Ishikawa (cell line): ENCODE measurements around the gene MVD.

Experiments used
- CEBPB ChIP-seq: IDR thresholded peaks from 2 replicates; pipeline ENCODE4 v1.6.1; 2012
- CREB1 ChIP-seq: IDR thresholded peaks from 2 replicates; pipeline ENCODE4 v1.6.1; 2012; ENCODE audit warnings: low read depth
- EGR1 ChIP-seq: IDR thresholded peaks from 2 replicates; pipeline ENCODE4 v1.6.1; 2012
- EP300 ChIP-seq: IDR thresholded peaks from 2 replicates; pipeline ENCODE4 v1.6.1; 2012; ENCODE audit warnings: borderline replicate concordance
- FOXM1 ChIP-seq: IDR thresholded peaks from 2 replicates; pipeline ENCODE4 v1.6.1; 2012; ENCODE audit warnings: low read depth, borderline replicate concordance
- MAX ChIP-seq: IDR thresholded peaks from 2 replicates; pipeline ENCODE4 v1.6.1; 2012
- NFIC ChIP-seq: IDR thresholded peaks from 2 replicates; pipeline ENCODE4 v1.6.1; 2012
- RAD21 ChIP-seq: IDR thresholded peaks from 2 replicates; pipeline ENCODE4 v1.6.1; 2012; ENCODE audit warnings: low read depth
- REST ChIP-seq: IDR thresholded peaks from 2 replicates; pipeline ENCODE4 v1.6.1; 2012; ENCODE audit warnings: low read depth, mild to moderate bottlenecking
- TAF1 ChIP-seq: IDR thresholded peaks from 2 replicates; pipeline ENCODE4 v1.6.1; 2012; ENCODE audit warnings: low read depth, mild to moderate bottlenecking
- TCF12 ChIP-seq: IDR thresholded peaks from 2 replicates; pipeline ENCODE4 v1.6.1; 2012; ENCODE audit warnings: low read depth
- TEAD4 ChIP-seq: IDR thresholded peaks from 2 replicates; pipeline ENCODE4 v1.6.1; 2012
- USF1 ChIP-seq: IDR thresholded peaks from 2 replicates; pipeline ENCODE4 v1.6.1; 2012
- YY1 ChIP-seq: IDR thresholded peaks from 2 replicates; pipeline ENCODE4 v1.6.1; 2012; ENCODE audit warnings: low read depth
- ZBTB7A ChIP-seq: IDR thresholded peaks from 2 replicates; pipeline ENCODE4 v1.6.1; 2012; ENCODE audit warnings: low read depth

Gene MVD

GRCh38 chr16:88695753-88696152 is 32.9 kb upstream of the MVD start:
- no peak for TF ChIP-seq MAX
- no peak for TF ChIP-seq TEAD4
- TF ChIP-seq RAD21, result no peak
- no peak for TF ChIP-seq NFIC
- no peak for TF ChIP-seq ZBTB7A
- TF ChIP-seq TAF1, result no peak
- no peak for TF ChIP-seq EGR1
- TF ChIP-seq TCF12, result no peak
- no peak for TF ChIP-seq REST
- no peak for TF ChIP-seq USF1
- TF ChIP-seq CREB1, result no peak
- no peak for TF ChIP-seq YY1
- no peak for TF ChIP-seq CEBPB
- TF ChIP-seq FOXM1, result no peak

GRCh38 chr16:88695218-88695617 is 32.3 kb upstream of the MVD start:
- no peak for TF ChIP-seq FOXM1
- TF ChIP-seq TAF1, result no peak
- TF ChIP-seq CEBPB, result no peak
- no peak for TF ChIP-seq YY1
- TF ChIP-seq NFIC, result no peak
- TF ChIP-seq MAX, result no peak
- TF ChIP-seq CREB1, result no peak
- no peak for TF ChIP-seq TEAD4
- no peak for TF ChIP-seq EP300
- TF ChIP-seq EGR1, result no peak
- no peak for TF ChIP-seq USF1
- TF ChIP-seq ZBTB7A, result no peak
- no peak for TF ChIP-seq RAD21
- TF ChIP-seq REST, result no peak
- no peak for TF ChIP-seq TCF12

GRCh38 chr16:88694221-88695087 is 31.6 kb upstream of the MVD start:
- TF ChIP-seq MAX, result no peak
- TF ChIP-seq YY1, result no peak
- TF ChIP-seq EGR1, result no peak
- TF ChIP-seq TAF1, result no peak
- TF ChIP-seq USF1, result no peak
- TF ChIP-seq RAD21, result no peak
- TF ChIP-seq TEAD4, result no peak
- TF ChIP-seq ZBTB7A, result no peak
- no peak for TF ChIP-seq EP300
- no peak for TF ChIP-seq TCF12
- TF ChIP-seq CEBPB, result no peak
- TF ChIP-seq NFIC, result no peak
- TF ChIP-seq FOXM1, result no peak
- no peak for TF ChIP-seq REST
- no peak for TF ChIP-seq CREB1
